ENCODE data around the gene AGPAT4. TPM values are rescaled to one million over a fixed set of nuclear protein-coding genes. Genes with fewer than 3 reads are reported as not detected.

AGPAT4 gene
- polyA plus RNA-seq, 2 of the 4 experiments (the other 2 are of a cell fraction): 2.1 to 3.7 TPM

GRCh38 chr6:161151660-161152526 lies 122.0 kb downstream of the AGPAT4 start:
- 84% methylated on average over 13 of the region's 19 CpGs for WGBS (ENCODE audit: missing lambda C conversion rate)
- CTCF ChIA-PET: interaction anchor here (1.0 to 6.6 kb wide), 7 partner anchors 10 to 221 kb away, joined by 3 to 87 read pairs (median 3); no protein-coding TSS in a partner anchor
- POLR2A ChIA-PET: no interaction called here
- Histone ChIP-seq H3K4me1 (no peaks in the 10 kb centered on the region), H3K4me2 (no peak overlapping the region), H3K27ac (no peak overlapping the region), H3K9me3 (no peaks in the 10 kb centered on the region), H3K4me3 (no peak overlapping the region)
- TF ChIP-seq ELK1 (IDR thresholded peaks at IDR 0.05; ENCODE audit: low read depth, low read length) (no peak), FOSL2 (IDR thresholded peaks at IDR 0.05) (no peak), FOSL2 (CRISPR knock-in tag; IDR thresholded peaks at IDR 0.05) (no peak), HES2 (IDR thresholded peaks at IDR 0.05) (no peak), ESRRA (IDR thresholded peaks at IDR 0.05; ENCODE audit: borderline replicate concordance, low read length) (no peak), EHF (CRISPR knock-in tag; IDR thresholded peaks at IDR 0.05) (no peak), CBX8 (IDR thresholded peaks at IDR 0.05) (no peak), FOSB (CRISPR knock-in tag; IDR thresholded peaks at IDR 0.05) (no peak), KDM5A (IDR thresholded peaks at IDR 0.05) (no peak), GATA3 (IDR thresholded peaks at IDR 0.05; ENCODE audit: borderline replicate concordance) (no peak), MAX (IDR thresholded peaks at IDR 0.05) (no peak), ZSCAN20 (CRISPR knock-in tag; IDR thresholded peaks at IDR 0.05) (no peak), RCOR1 (IDR thresholded peaks at IDR 0.05; ENCODE audit: low read depth, low read length) (no peak), USF2 (IDR thresholded peaks at IDR 0.05) (no peak), PBX3 (IDR thresholded peaks at IDR 0.05) (no peak)
- no peak for DNase-seq (ENCODE audit: low read depth in 1 of 2, low spot score in 1 of 2)
- no peak for FAIRE-seq
- ATAC-seq: no peak

GRCh38 chr6:161151059-161151645 lies 122.7 kb downstream of the AGPAT4 start:
- ChIA-PET CTCF (interaction anchor here (1.3 to 6.6 kb wide), 2 partner anchors 205 to 222 kb away, joined by 3 to 87 read pairs; no protein-coding TSS in a partner anchor), POLR2A (no interaction called here)
- H3K4me3 ChIP-seq: no peak overlapping the region

More at GRCh38 chr6:161151059-161151645, 122.7 kb downstream of the AGPAT4 start:
- no peaks in the 10 kb centered on the region for H3K4me1 ChIP-seq
- H3K9me3 ChIP-seq: no peaks in the 10 kb centered on the region
- no peak for DNase-seq (ENCODE audit: low read depth in 1 of 2, low spot score in 1 of 2)
- ATAC-seq: no peak
- TF ChIP-seq HEYL (CRISPR knock-in tag; IDR thresholded peaks at IDR 0.05): no peak
- TF ChIP-seq RCOR1 (IDR thresholded peaks at IDR 0.05; ENCODE audit: low read depth, low read length): no peak
- TF ChIP-seq MYC (IDR thresholded peaks at IDR 0.05; ENCODE audit: borderline replicate concordance, low read length): no peak
- TF ChIP-seq GATA3 (IDR thresholded peaks at IDR 0.05; ENCODE audit: borderline replicate concordance): no peak
- no peak for TF ChIP-seq REST (IDR thresholded peaks at IDR 0.05)
- no peak for TF ChIP-seq MAZ (IDR thresholded peaks at IDR 0.05; ENCODE audit: borderline replicate concordance, low read depth, low read length)
- no peak for TF ChIP-seq RNF2 (IDR thresholded peaks at IDR 0.05; ENCODE audit: borderline replicate concordance, low read depth)
- TF ChIP-seq CBX2 (IDR thresholded peaks at IDR 0.05; ENCODE audit: borderline replicate concordance, low read depth): no peak
- no peak for TF ChIP-seq RFX5 (IDR thresholded peaks at IDR 0.05)
- TF ChIP-seq BHLHE40 (IDR thresholded peaks at IDR 0.05; ENCODE audit: low read depth, low read length): no peak
- no peak for TF ChIP-seq CHD2 (IDR thresholded peaks at IDR 0.05; ENCODE audit: low read length, partially characterized antibody)
- TF ChIP-seq ESRRA (IDR thresholded peaks at IDR 0.05; ENCODE audit: borderline replicate concordance, low read length): no peak
- TF ChIP-seq NR3C1 (IDR thresholded peaks at IDR 0.05): no peak
- no peak for TF ChIP-seq HOXB13 (CRISPR knock-in tag; IDR thresholded peaks at IDR 0.05; ENCODE audit: low read depth)
- WGBS (ENCODE audit: missing lambda C conversion rate): 84% methylated on average over 13 of the region's 18 CpGs
- FAIRE-seq: no peak
- H3K4me2 ChIP-seq: no peak overlapping the region
- H3K27ac ChIP-seq: no peak overlapping the region

Measured in A549 (cell line).